ENCODE measurements around the gene RPL26. TPM values are rescaled to one million over a fixed set of nuclear protein-coding genes. Genes with fewer than 3 reads are reported as not detected.

The RPL26 gene
- total RNA-seq, 1 donor from 2014 or later, result 2,379 TPM

Other genes starting within 250 kb of the RPL26 start
- 41.8 and 43.2 TPM in 2 replicates for gene PER1, start 230.8 kb downstream of the RPL26 start, total RNA-seq
- gene VAMP2, start 220.2 kb downstream of the RPL26 start, total RNA-seq, result 44.6 and 44.7 TPM in 2 replicates
- 18.7 and 25.0 TPM in 2 replicates for gene TMEM107, start 206.8 kb downstream of the RPL26 start, total RNA-seq
- 7.8 and 8.0 TPM in 2 replicates for gene BORCS6, start 193.0 kb downstream of the RPL26 start, total RNA-seq
- gene AURKB, start 172.6 kb downstream of the RPL26 start, total RNA-seq, result 113 TPM in 2 replicates
- gene CTC1, start 135.1 kb downstream of the RPL26 start, total RNA-seq, result 76.7 and 81.0 TPM in 2 replicates
- 165 and 174 TPM in 2 replicates for gene PFAS, start 133.9 kb downstream of the RPL26 start, total RNA-seq
- gene RANGRF, start 94.5 kb downstream of the RPL26 start, total RNA-seq, result 61.4 and 64.1 TPM in 2 replicates
- gene SLC25A35, start 87.8 kb downstream of the RPL26 start, total RNA-seq, result 6.8 and 7.4 TPM in 2 replicates
- not detected in 2 replicates for gene ARHGEF15, start 73.0 kb downstream of the RPL26 start, total RNA-seq
- not detected in 2 replicates for gene ODF4, start 43.4 kb downstream of the RPL26 start, total RNA-seq
- not detected in 2 replicates for gene RNF222, start 14.6 kb upstream of the RPL26 start, total RNA-seq
- gene NDEL1, start 52.7 kb upstream of the RPL26 start, total RNA-seq, result 66.6 and 66.9 TPM in 2 replicates
- gene MYH10, start 247.5 kb upstream of the RPL26 start, total RNA-seq, result 13.2 and 20.7 TPM in 2 replicates

All from activated T-helper 2 cell treated with anti-CD3 and anti-CD28 coated beads, Interferon-gamma antibody, Interleukin-2, Interleukin-4, amounts not matched to agents 10 μg/mL and 5 μg/mL and 100 μg/mL, durations not matched to agents 14 hours and 24 hours and 36 hours (primary cell).